Stomach (tissue), 19 donors: ENCODE measurements around the gene INSL3. TPM values are rescaled to one million over a fixed set of nuclear protein-coding genes. Genes with fewer than 3 reads are reported as not detected.

ENCODE experiments used
- DNase-seq, 2 donors: peaks; one replicate each; pipeline versions ENCODE4 v3.0.0 to v3.0.0-alpha.2; 2013 to 2019
- H3K27ac ChIP-seq, 5 donors: fragments of 200-600 bp in 4 of 5; sonication (generic) in 4 of 5; one replicate each; pipeline ENCODE4 v1.5.1; 2013 to 2019; ENCODE audit warnings: mild to moderate bottlenecking in 1 of 5, moderate library complexity in 1 of 5
- H3K27me3 ChIP-seq, 3 donors: fragments of 200-600 bp; sonication (generic); one replicate each; pipeline ENCODE4 v1.5.1; 2017 to 2019; ENCODE audit warnings: mixed run types in 1 of 3
- H3K36me3 ChIP-seq, 4 donors: fragments of 200-600 bp; sonication (generic); 1 replicate in 3 of 4; 2 replicates in 1 of 4; pipeline ENCODE4 v1.5.1; 2016 to 2019
- H3K4me1 ChIP-seq, 4 donors: fragments of 200-600 bp; sonication (generic); one replicate each; pipeline ENCODE4 v1.5.1; 2016 to 2019
- H3K4me3 ChIP-seq, 4 donors: fragments of 200-600 bp; sonication (generic) in 3 of 4; one replicate each; pipeline ENCODE4 v1.5.1; 2016 to 2019; ENCODE audit warnings: mild to moderate bottlenecking in 1 of 4
- H3K9me3 ChIP-seq, 4 donors: fragments of 200-600 bp; sonication (generic); one replicate each; pipeline ENCODE4 v1.5.1; 2016 to 2019
- CTCF ChIP-seq, 7 experiments: fragments of 450-650 bp in 4 of 7; fragments of 200-600 bp in 3 of 7; sonication (generic) in 3 of 7; IDR thresholded peaks; one replicate each; pipeline ENCODE4 v1.5.1; 2016 to 2019; ENCODE audit warnings: antibody characterized with exemption in 7 of 7, control low read depth in 2 of 7, mild to moderate bottlenecking in 1 of 7
- EP300 ChIP-seq: sonication (generic); formaldehyde crosslinking; IDR thresholded peaks from one replicate; pipeline ENCODE4 v1.6.1; 2017; ENCODE audit warnings: antibody characterized with exemption
- POLR2A ChIP-seq, 4 donors: fragments of 450-650 bp; IDR thresholded peaks; one replicate each; pipeline ENCODE4 v1.6.1; 2016; ENCODE audit warnings: antibody characterized with exemption in 4 of 4, control low read depth in 2 of 4, mild to moderate bottlenecking in 1 of 4, moderate library complexity in 1 of 4
- POLR2AphosphoS5 ChIP-seq, 3 donors: sonication (generic); formaldehyde crosslinking; IDR thresholded peaks; one replicate each; pipeline ENCODE4 v1.6.1; 2016; ENCODE audit warnings: antibody characterized with exemption in 3 of 3
- WGBS, 5 donors: extraction: QIAGEN DNeasy Blood & Tissue Kit in 3 of 5; methylation state at CpG; one replicate each; pipeline versions ENCODE4 v1.1.5 to v1.1.7; 2013 to 2018; 5-methylcytosine and 5-hydroxymethylcytosine counted together
- intact Hi-C: fragments of 100-400 bp; cut with DNase I; formaldehyde crosslinking; loops from one replicate; pipeline ENCODE4 v1.15.1; 2023; ENCODE audit warnings: low total_unique reads
- long read RNA-seq, 10 donors: transcript quantifications; one replicate each; lab custom pipeline, GENCODE V29; 2026
- polyA plus RNA-seq, 3 donors: library from polyadenylated mRNA; stranded (reverse); fragments of 200-250 nt; gene quantifications; one replicate each; pipeline ENCODE4 v1.2.3, GENCODE V29; 2013
- total RNA-seq, 5 donors: library from RNA; depleted of rRNA; stranded (reverse); fragments of >200 nt; gene quantifications; one replicate each; pipeline versions ENCODE4 v1.1.0 to v1.2.3, GENCODE V29; 2014 to 2016
- donor health status: healthy with polysubstance abuse.
- donor health status: Bipolar disorder and iron deficiency.
- donor health status: healthy.

INSL3 gene
- total RNA-seq = not detected
- polyA plus RNA-seq = under 1 TPM in 1 of 3 donors, not detected in 2; 0.23 TPM
- long read RNA-seq, donor 1 = 0 reads
- long read RNA-seq, donor 2 = 0 reads
- long read RNA-seq, donor 3 = 0 reads
- long read RNA-seq, donor 4 = 0 reads
- long read RNA-seq, donor 5 = 0 reads
- long read RNA-seq, donor 6 = 0 reads
- long read RNA-seq, donor 7 = 0 reads
- long read RNA-seq, donor 8 = 0 reads
- long read RNA-seq, donor 9 = 0 reads
- long read RNA-seq, donor 10 = 0 reads

GRCh38 chr19:17821190-17821589 is at the start of gene INSL3:
Gene INSL3 (minus strand): TSS chr19:17821519. CDS start chr19:17821506, 13 bp downstream.
- 56 to 76% (median 64%) methylated on average over 19 to 34 of the region's 34 CpGs for WGBS, 5 donors
- TF ChIP-seq EP300 (no peak), CTCF (IDR thresholded peaks at IDR 0.05) (no peak), POLR2AphosphoS5 (IDR thresholded peaks at IDR 0.05) (no peak), POLR2A (IDR thresholded peaks at IDR 0.05) (no peak)
- Histone ChIP-seq H3K36me3 (no peaks in the 10 kb centered on the region), H3K27ac (no peak within 1 kb of the TSS), H3K27me3 (peaks cover 0 to 29% (median 0%) of the 10 kb centered on the region in 3 donors), H3K4me1 (no peaks in the 10 kb centered on the region), H3K9me3 (no peaks in the 10 kb centered on the region), H3K4me3 (no peak within 1 kb of the TSS)
- DNase-seq = no peak
- intact Hi-C loops = no loop called here

GRCh38 chr19:17869114-17869608 is 47.8 kb upstream of the INSL3 start:
- DNase-seq = no peak
- Histone ChIP-seq H3K36me3 (peaks cover 3 to 22% (median 15%) of the 10 kb centered on the region in 4 donors), H3K4me3 (no peak overlapping the region), H3K27ac (no peak overlapping the region), H3K27me3 (peaks cover 18 to 52% (median 45%) of the 10 kb centered on the region in 3 donors), H3K4me1 (peaks cover 20 to 55% (median 39%) of the 10 kb centered on the region in 4 donors), H3K9me3 (no peaks in the 10 kb centered on the region)
- WGBS, 5 donors = 48 to 60% (median 51%) methylated on average over 11 of the region's 11 CpGs
- intact Hi-C loops = loop anchor here (10.0 kb wide), 1 partner anchor 126 kb away; no protein-coding TSS in a partner anchor
- TF ChIP-seq EP300 = no peak
- TF ChIP-seq POLR2AphosphoS5 (IDR thresholded peaks at IDR 0.05) = no peak
- no peak for TF ChIP-seq POLR2A (IDR thresholded peaks at IDR 0.05)
- no peak for TF ChIP-seq CTCF (IDR thresholded peaks at IDR 0.05)

- Histone ChIP-seq H3K4me1 (peaks cover 22 to 55% (median 39%) of the 10 kb centered on the region in 4 donors), H3K36me3 (peaks cover 8 to 27% (median 20%) of the 10 kb centered on the region in 4 donors), H3K9me3 (no peaks in the 10 kb centered on the region), H3K27ac (no peak overlapping the region), H3K27me3 (peaks cover 18 to 47% (median 40%) of the 10 kb centered on the region in 3 donors), H3K4me3 (no peak overlapping the region)
- intact Hi-C loops = loop anchor here (10.0 kb wide), 1 partner anchor 126 kb away; no protein-coding TSS in a partner anchor
- no peak for DNase-seq
- WGBS, 5 donors = 55 to 64% (median 60%) methylated on average over 6 of the region's 6 CpGs
- no peak for TF ChIP-seq EP300
- no peak for TF ChIP-seq POLR2A (IDR thresholded peaks at IDR 0.05)
- no peak for TF ChIP-seq CTCF (IDR thresholded peaks at IDR 0.05)
- TF ChIP-seq POLR2AphosphoS5 (IDR thresholded peaks at IDR 0.05) = no peak
Observed at GRCh38 chr19:17868669-17869068, 47.4 kb upstream of the INSL3 start.

- Histone ChIP-seq H3K27me3 (peaks cover 6 to 30% (median 24%) of the 10 kb centered on the region in 3 donors), H3K4me1 (peaks cover 21 to 56% (median 41%) of the 10 kb centered on the region in 4 donors), H3K27ac (peak overlapping the region in 3 of 5 donors; percentile 2 to 12 (median 6)), H3K36me3 (peaks cover 24 to 44% (median 37%) of the 10 kb centered on the region in 4 donors), H3K9me3 (no peaks in the 10 kb centered on the region), H3K4me3 (no peak overlapping the region)
- peak; percentile 40 to 43 for DNase-seq
- no peak for TF ChIP-seq EP300
- 30 to 53% (median 36%) methylated on average over 6 to 11 of the region's 11 CpGs for WGBS, 5 donors
- intact Hi-C loops = loop anchor here (10.0 kb wide), 1 partner anchor 128 kb away; no protein-coding TSS in a partner anchor
Observed at GRCh38 chr19:17866964-17867486, 45.7 kb upstream of the INSL3 start.
